Measurements from ENCODE around the gene PLEKHM3. TPM values are rescaled to one million over a fixed set of nuclear protein-coding genes. Genes with fewer than 3 reads are reported as not detected.
A peak's percentile ranks its signal among the peaks of the same experiment; 100 is the strongest.

The PLEKHM3 gene
- total RNA-seq, 1 experiment from 2014 or later, result 6.5 TPM

DNA sequence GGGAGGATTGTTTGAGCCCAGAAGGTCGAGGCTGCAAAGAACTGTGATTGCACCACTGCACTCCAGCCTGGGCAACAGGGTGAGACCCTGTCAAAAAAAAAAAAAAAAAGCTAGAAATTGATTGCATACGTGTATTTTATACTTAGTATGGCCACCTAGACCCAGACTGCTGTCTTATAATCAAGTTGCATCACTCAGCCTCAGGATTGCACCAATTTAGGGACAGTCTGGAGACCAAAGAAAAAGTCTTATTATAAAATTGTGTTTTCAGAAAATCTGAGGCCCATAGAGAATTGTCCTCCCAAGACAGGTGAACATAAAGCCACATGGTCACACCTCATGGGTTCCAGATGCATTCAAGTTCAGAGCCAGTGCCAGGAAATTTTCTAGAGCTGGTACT is 17.1 kb upstream of the PLEKHM3 start:
- Histone ChIP-seq H3K4me3 (ENCODE audit: low read depth, low read length, poor library complexity, severe bottlenecking) (no peak overlapping the region), H3K27me3 (replicated peaks; ENCODE audit: insufficient read depth, low read depth, low read length, poor library complexity) (no peaks in the 10 kb centered on the region), H3K9me3 (ENCODE audit: low read depth, low read length, poor library complexity, severe bottlenecking) (no peaks in the 10 kb centered on the region), H3K36me3 (ENCODE audit: insufficient read depth, low read length, poor library complexity, severe bottlenecking) (no peaks in the 10 kb centered on the region), H3K27ac (ENCODE audit: low read depth, low read length, poor library complexity, severe bottlenecking) (no peak overlapping the region), H3K4me1 (ENCODE audit: insufficient read depth, low read length, poor library complexity, severe bottlenecking) (no peaks in the 10 kb centered on the region)
- intact Hi-C loops (cut with micrococcal nuclease; ENCODE audit: unreplicated experiment), result no loop called here
- no TSS peak for BruUV-seq (replicated peaks)
- POLR2A ChIA-PET (ENCODE audit: low non-redundant PET), result no interaction called here
- TF ChIP-seq, protein P1, sequence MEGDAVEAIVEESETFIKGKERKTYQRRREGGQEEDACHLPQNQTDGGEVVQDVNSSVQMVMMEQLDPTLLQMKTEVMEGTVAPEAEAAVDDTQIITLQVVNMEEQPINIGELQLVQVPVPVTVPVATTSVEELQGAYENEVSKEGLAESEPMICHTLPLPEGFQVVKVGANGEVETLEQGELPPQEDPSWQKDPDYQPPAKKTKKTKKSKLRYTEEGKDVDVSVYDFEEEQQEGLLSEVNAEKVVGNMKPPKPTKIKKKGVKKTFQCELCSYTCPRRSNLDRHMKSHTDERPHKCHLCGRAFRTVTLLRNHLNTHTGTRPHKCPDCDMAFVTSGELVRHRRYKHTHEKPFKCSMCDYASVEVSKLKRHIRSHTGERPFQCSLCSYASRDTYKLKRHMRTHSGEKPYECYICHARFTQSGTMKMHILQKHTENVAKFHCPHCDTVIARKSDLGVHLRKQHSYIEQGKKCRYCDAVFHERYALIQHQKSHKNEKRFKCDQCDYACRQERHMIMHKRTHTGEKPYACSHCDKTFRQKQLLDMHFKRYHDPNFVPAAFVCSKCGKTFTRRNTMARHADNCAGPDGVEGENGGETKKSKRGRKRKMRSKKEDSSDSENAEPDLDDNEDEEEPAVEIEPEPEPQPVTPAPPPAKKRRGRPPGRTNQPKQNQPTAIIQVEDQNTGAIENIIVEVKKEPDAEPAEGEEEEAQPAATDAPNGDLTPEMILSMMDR (conservative IDR thresholded peaks at IDR 0.05; ENCODE audit: low read depth, low read length), result no peak
- TF ChIP-seq EZH2 (IDR thresholded peaks at IDR 0.05; ENCODE audit: borderline replicate concordance, low read depth, low read length, poor library complexity, severe bottlenecking), result no peak
- CTCF ChIA-PET, result interaction anchor here (0.6 kb wide), 1 partner anchor 9 kb away, joined by 4 read pairs; no protein-coding TSS in a partner anchor
- DNase-seq (ENCODE audit: low spot score), result no peak

DNA sequence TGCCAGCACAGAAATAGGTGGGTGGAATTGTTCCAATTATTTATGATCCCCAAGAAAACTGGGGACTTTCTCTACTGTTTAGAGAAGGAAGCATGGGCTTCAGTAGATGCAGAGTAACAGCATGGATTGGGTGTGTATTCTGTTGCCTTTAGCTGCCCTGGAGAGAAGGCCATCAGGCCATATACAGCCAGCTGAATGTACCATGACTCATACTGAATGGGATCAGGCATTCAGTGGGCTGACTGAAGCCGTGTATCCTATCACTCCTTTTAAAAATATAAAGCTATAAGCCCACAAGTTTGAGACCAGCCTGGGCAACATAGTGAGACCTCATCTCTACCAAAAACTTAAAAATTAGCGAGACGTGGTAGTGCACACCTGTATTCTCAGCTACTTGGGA is 16.7 kb upstream of the PLEKHM3 start:
- H3K27ac ChIP-seq (ENCODE audit: low read depth, low read length, poor library complexity, severe bottlenecking), result no peak overlapping the region
- H3K36me3 ChIP-seq (ENCODE audit: insufficient read depth, low read length, poor library complexity, severe bottlenecking), result no peaks in the 10 kb centered on the region
- no TSS peak for BruUV-seq (replicated peaks)
- H3K4me3 ChIP-seq (ENCODE audit: low read depth, low read length, poor library complexity, severe bottlenecking), result no peak overlapping the region
- ChIA-PET CTCF (no interaction called here), POLR2A (ENCODE audit: low non-redundant PET) (no interaction called here)
- H3K27me3 ChIP-seq (replicated peaks; ENCODE audit: insufficient read depth, low read depth, low read length, poor library complexity), result no peaks in the 10 kb centered on the region
- intact Hi-C loops (cut with micrococcal nuclease; ENCODE audit: unreplicated experiment), result no loop called here
- no peak for TF ChIP-seq EZH2 (IDR thresholded peaks at IDR 0.05; ENCODE audit: borderline replicate concordance, low read depth, low read length, poor library complexity, severe bottlenecking)
- TF ChIP-seq, protein P1 (conservative IDR thresholded peaks at IDR 0.05; ENCODE audit: low read depth, low read length), result no peak
- no peaks in the 10 kb centered on the region for H3K4me1 ChIP-seq (ENCODE audit: insufficient read depth, low read length, poor library complexity, severe bottlenecking)
- no peak for DNase-seq (ENCODE audit: low spot score)
- H3K9me3 ChIP-seq (ENCODE audit: low read depth, low read length, poor library complexity, severe bottlenecking), result no peaks in the 10 kb centered on the region

DNA sequence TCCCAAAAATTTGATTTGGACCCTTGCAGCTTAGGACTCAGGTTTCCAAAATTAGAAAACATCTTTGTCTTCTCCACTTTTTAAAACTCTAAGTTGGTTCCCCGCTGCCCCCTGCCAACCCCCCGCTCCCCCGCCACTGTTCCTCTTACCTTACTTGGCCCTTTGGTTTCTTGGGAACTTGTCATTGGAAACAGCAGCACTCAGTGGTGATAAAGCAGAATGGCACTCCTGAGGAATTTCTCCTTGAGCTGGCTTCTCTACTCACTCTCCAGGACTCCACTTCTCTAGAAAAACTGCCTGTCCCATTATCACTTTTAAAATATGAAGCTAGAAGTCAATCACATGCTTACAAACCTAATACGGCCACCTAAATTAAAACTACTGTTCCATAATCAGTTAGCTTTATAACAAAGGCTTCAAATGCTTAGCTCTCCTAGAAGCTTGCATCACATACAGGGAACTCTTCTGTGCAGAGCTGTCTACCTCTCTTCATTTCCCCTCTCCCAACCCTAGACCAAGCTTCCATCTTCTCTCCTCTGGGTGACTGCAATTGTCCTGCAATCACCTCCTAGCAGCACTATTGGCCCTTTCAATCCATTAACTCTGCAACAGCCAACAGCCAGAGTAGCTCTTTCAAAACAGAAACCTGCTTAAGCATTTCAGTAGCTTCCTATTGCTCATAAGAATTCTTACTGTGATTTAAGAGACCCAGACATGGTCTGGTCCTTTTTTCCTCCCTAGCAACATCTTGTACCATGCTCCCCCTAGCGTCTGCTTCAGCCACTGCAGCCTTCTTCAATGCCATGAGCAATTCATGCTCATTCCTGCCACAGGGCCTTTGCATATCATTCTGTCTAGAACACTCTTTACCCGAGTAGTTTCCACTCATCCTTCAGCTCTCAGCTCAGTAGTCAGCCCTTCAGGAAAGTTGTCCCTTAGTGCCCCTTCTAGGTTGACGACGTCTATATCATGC is 15.2 kb upstream of the PLEKHM3 start:
- intact Hi-C loops (cut with micrococcal nuclease; ENCODE audit: unreplicated experiment), result loop anchor here (1.0 kb wide), 1 partner anchor 294 kb away; no protein-coding TSS in a partner anchor
- CTCF ChIA-PET, result interaction anchor here (0.5 to 1.1 kb wide), 5 partner anchors 265 to 1278 kb away, joined by 3 to 22 read pairs (median 5); no protein-coding TSS in a partner anchor
- no TSS peak for BruUV-seq (replicated peaks)
- POLR2A ChIA-PET (ENCODE audit: low non-redundant PET), result interaction anchor here (0.6 kb wide), 2 partner anchors 44 to 298 kb away, joined by 3 to 4 read pairs; no protein-coding TSS in a partner anchor
- no peaks in the 10 kb centered on the region for H3K9me3 ChIP-seq (ENCODE audit: low read depth, low read length, poor library complexity, severe bottlenecking)
- peak; percentile 70 for DNase-seq (ENCODE audit: low spot score)
- H3K36me3 ChIP-seq (ENCODE audit: insufficient read depth, low read length, poor library complexity, severe bottlenecking), result no peaks in the 10 kb centered on the region
- no peak overlapping the region for H3K4me3 ChIP-seq (ENCODE audit: low read depth, low read length, poor library complexity, severe bottlenecking)
- no peak for TF ChIP-seq EZH2 (IDR thresholded peaks at IDR 0.05; ENCODE audit: borderline replicate concordance, low read depth, low read length, poor library complexity, severe bottlenecking)
- TF ChIP-seq, protein P1 (conservative IDR thresholded peaks at IDR 0.05; ENCODE audit: low read depth, low read length), result peak; percentile 69
- H3K27ac ChIP-seq (ENCODE audit: low read depth, low read length, poor library complexity, severe bottlenecking), result no peak overlapping the region
- no peaks in the 10 kb centered on the region for H3K27me3 ChIP-seq (replicated peaks; ENCODE audit: insufficient read depth, low read depth, low read length, poor library complexity)
- no peaks in the 10 kb centered on the region for H3K4me1 ChIP-seq (ENCODE audit: insufficient read depth, low read length, poor library complexity, severe bottlenecking)

All from A673 (cell line).